ENCODE results near the gene IRF1.
A peak's percentile ranks its signal among the peaks of the same experiment; 100 is the strongest.

- TF ChIP-seq POLR2AphosphoS5 (IDR thresholded peaks at IDR 0.05) (peak in 1 of 3 donors; percentile 17), POLR2A (IDR thresholded peaks at IDR 0.05) (no peak), CTCF (IDR thresholded peaks at IDR 0.05) (no peak), EP300 (IDR thresholded peaks at IDR 0.05; ENCODE audit: low read depth) (no peak)
Measured at GRCh38 chr5:132481596-132482211, 8.9 kb downstream of the IRF1 start.

Data from transverse colon (tissue), 4 donors.